Measurements from ENCODE around the gene CMAS.
"Not testable (repeated sequence)": the region's sequence is repeated elsewhere in the genome, so short reads cannot be mapped to it uniquely, and the experiment has no call there.

Gene CMAS

GRCh38 chr12:22084852-22085251 lies 38.8 kb downstream of the CMAS start:
- Histone ChIP-seq H3K27me3 (ENCODE audit: insufficient read depth, low read length) (no peaks in the 10 kb centered on the region), H3K4me1 (ENCODE audit: insufficient read depth, low read length) (no peaks in the 10 kb centered on the region), H3K4me3 (ENCODE audit: low read length) (no peak overlapping the region), H3K27ac (ENCODE audit: low read length) (no peak overlapping the region), H3K9ac (ENCODE audit: low read depth, low read length) (no peak overlapping the region), H3K9me3 (ENCODE audit: insufficient read depth, low read depth, low read length) (no peaks in the 10 kb centered on the region), H3K36me3 (ENCODE audit: insufficient read depth, low read depth, low read length) (no peaks in the 10 kb centered on the region)

GRCh38 chr12:22088886-22089285 lies 42.9 kb downstream of the CMAS start:
- Histone ChIP-seq H3K9ac (ENCODE audit: low read depth, low read length) (no peak overlapping the region), H3K27ac (ENCODE audit: low read length) (no peak overlapping the region), H3K4me1 (ENCODE audit: insufficient read depth, low read length) (no peaks in the 10 kb centered on the region), H3K4me3 (ENCODE audit: low read length) (no peak overlapping the region), H3K9me3 (ENCODE audit: insufficient read depth, low read depth, low read length) (no peaks in the 10 kb centered on the region), H3K36me3 (ENCODE audit: insufficient read depth, low read depth, low read length) (no peaks in the 10 kb centered on the region), H3K27me3 (ENCODE audit: insufficient read depth, low read length) (no peaks in the 10 kb centered on the region)

- Histone ChIP-seq H3K36me3 (ENCODE audit: insufficient read depth, low read depth, low read length) (no peaks in the 10 kb centered on the region), H3K9ac (ENCODE audit: low read depth, low read length) (no peak overlapping the region)
Observed at GRCh38 chr12:22089486-22089885, 43.5 kb downstream of the CMAS start.

GRCh38 chr12:22099062-22099461 lies 53.0 kb downstream of the CMAS start:
- H3K9me3 ChIP-seq (ENCODE audit: insufficient read depth, low read depth, low read length); H3K4me1 ChIP-seq (ENCODE audit: insufficient read depth, low read length); H3K4me3 ChIP-seq (ENCODE audit: low read length); H3K36me3 ChIP-seq (ENCODE audit: insufficient read depth, low read depth, low read length); H3K27me3 ChIP-seq (ENCODE audit: insufficient read depth, low read length); H3K27ac ChIP-seq (ENCODE audit: low read length); H3K9ac ChIP-seq (ENCODE audit: low read depth, low read length): not testable (repeated sequence)

More at GRCh38 chr12:22089486-22089885, 43.5 kb downstream of the CMAS start:
- Histone ChIP-seq H3K9me3 (ENCODE audit: insufficient read depth, low read depth, low read length) (no peaks in the 10 kb centered on the region), H3K27me3 (ENCODE audit: insufficient read depth, low read length) (no peaks in the 10 kb centered on the region), H3K27ac (ENCODE audit: low read length) (no peak overlapping the region), H3K4me3 (ENCODE audit: low read length) (no peak overlapping the region), H3K4me1 (ENCODE audit: insufficient read depth, low read length) (no peaks in the 10 kb centered on the region)

- no peak overlapping the region for H3K27ac ChIP-seq (ENCODE audit: low read length)
- no peaks in the 10 kb centered on the region for H3K27me3 ChIP-seq (ENCODE audit: insufficient read depth, low read length)
- no peak overlapping the region for H3K4me3 ChIP-seq (ENCODE audit: low read length)
- no peak overlapping the region for H3K9ac ChIP-seq (ENCODE audit: low read depth, low read length)
- no peaks in the 10 kb centered on the region for H3K9me3 ChIP-seq (ENCODE audit: insufficient read depth, low read depth, low read length)
- H3K4me1 ChIP-seq (ENCODE audit: insufficient read depth, low read length), result no peaks in the 10 kb centered on the region
- no peaks in the 10 kb centered on the region for H3K36me3 ChIP-seq (ENCODE audit: insufficient read depth, low read depth, low read length)
Observed at GRCh38 chr12:22100958-22101748, 55.1 kb downstream of the CMAS start.

DNA sequence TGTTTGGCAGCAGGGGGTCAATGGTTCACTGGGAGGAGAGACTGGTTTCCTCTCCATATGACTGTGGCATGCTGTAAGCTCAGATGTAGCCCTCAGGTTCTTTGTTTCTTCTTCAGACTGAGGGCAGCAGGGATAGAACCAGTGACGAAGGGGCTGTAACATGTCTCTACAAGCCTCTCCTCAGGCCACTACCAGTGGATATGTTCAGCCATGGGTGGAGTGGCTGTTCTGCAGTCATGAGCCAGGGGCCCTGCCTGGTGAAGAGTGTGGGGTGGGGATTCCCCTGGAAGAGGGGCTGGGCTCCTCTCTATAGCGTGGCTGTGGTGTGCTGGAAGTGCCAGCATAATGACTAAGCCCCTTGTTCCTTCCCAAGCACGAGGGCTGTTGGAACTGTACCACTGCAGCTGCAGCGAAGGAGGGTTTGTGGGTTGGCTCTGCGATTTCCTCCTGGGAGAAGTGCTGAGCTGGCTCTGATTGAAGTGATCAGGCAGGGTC lies 55.8 kb downstream of the CMAS start:
- Histone ChIP-seq H3K9me3 (ENCODE audit: insufficient read depth, low read depth, low read length) (no peaks in the 10 kb centered on the region), H3K4me3 (ENCODE audit: low read length) (no peak overlapping the region), H3K27me3 (ENCODE audit: insufficient read depth, low read length) (no peaks in the 10 kb centered on the region), H3K36me3 (ENCODE audit: insufficient read depth, low read depth, low read length) (no peaks in the 10 kb centered on the region), H3K27ac (ENCODE audit: low read length) (no peak overlapping the region), H3K9ac (ENCODE audit: low read depth, low read length) (no peak overlapping the region), H3K4me1 (ENCODE audit: insufficient read depth, low read length) (no peaks in the 10 kb centered on the region)

GRCh38 chr12:22103418-22103817 lies 57.4 kb downstream of the CMAS start:
- no peaks in the 10 kb centered on the region for H3K36me3 ChIP-seq (ENCODE audit: insufficient read depth, low read depth, low read length)
- no peaks in the 10 kb centered on the region for H3K9me3 ChIP-seq (ENCODE audit: insufficient read depth, low read depth, low read length)
- H3K9ac ChIP-seq (ENCODE audit: low read depth, low read length), result no peak overlapping the region
- no peak overlapping the region for H3K27ac ChIP-seq (ENCODE audit: low read length)
- no peaks in the 10 kb centered on the region for H3K27me3 ChIP-seq (ENCODE audit: insufficient read depth, low read length)
- H3K4me1 ChIP-seq (ENCODE audit: insufficient read depth, low read length), result no peaks in the 10 kb centered on the region
- no peak overlapping the region for H3K4me3 ChIP-seq (ENCODE audit: low read length)

DNA sequence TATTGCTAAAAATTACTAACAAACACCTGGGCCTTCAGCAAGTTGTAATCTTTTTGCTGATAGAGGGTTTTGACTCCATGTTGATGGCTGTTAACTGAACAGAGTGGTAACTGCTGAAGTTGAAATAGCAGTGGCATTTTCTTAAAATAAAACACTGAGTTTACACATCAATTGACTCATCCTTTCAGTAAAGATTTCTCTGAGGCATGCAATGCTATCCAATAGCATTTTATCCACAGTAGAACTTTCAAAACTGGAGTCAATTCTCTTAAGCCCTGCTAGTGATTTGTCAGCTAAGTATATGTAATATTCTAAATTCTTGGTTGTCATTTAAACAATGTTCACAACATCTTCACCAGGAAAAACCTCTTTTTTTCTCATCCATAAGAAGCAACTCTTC lies 59.5 kb downstream of the CMAS start:
- no peaks in the 10 kb centered on the region for H3K4me1 ChIP-seq (ENCODE audit: insufficient read depth, low read length)

GRCh38 chr12:22110176-22110575 lies 64.2 kb downstream of the CMAS start:
- Histone ChIP-seq H3K27me3 (ENCODE audit: insufficient read depth, low read length) (no peaks in the 10 kb centered on the region), H3K4me3 (ENCODE audit: low read length) (no peak overlapping the region), H3K9me3 (ENCODE audit: insufficient read depth, low read depth, low read length) (no peaks in the 10 kb centered on the region), H3K36me3 (ENCODE audit: insufficient read depth, low read depth, low read length) (no peaks in the 10 kb centered on the region), H3K4me1 (ENCODE audit: insufficient read depth, low read length) (no peaks in the 10 kb centered on the region), H3K9ac (ENCODE audit: low read depth, low read length) (no peak overlapping the region), H3K27ac (ENCODE audit: low read length) (no peak overlapping the region)

More for the DNA sequence above, 59.5 kb downstream of the CMAS start:
- Histone ChIP-seq H3K4me3 (ENCODE audit: low read length) (no peak overlapping the region), H3K27me3 (ENCODE audit: insufficient read depth, low read length) (no peaks in the 10 kb centered on the region), H3K27ac (ENCODE audit: low read length) (no peak overlapping the region), H3K9me3 (ENCODE audit: insufficient read depth, low read depth, low read length) (no peaks in the 10 kb centered on the region), H3K36me3 (ENCODE audit: insufficient read depth, low read depth, low read length) (no peaks in the 10 kb centered on the region), H3K9ac (ENCODE audit: low read depth, low read length) (no peak overlapping the region)

Measured in iPS-20b (cell line).